ENCODE data around the gene FUZ. TPM values are rescaled to one million over a fixed set of nuclear protein-coding genes. Genes with fewer than 3 reads are reported as not detected.

Gene FUZ
- total RNA-seq, 1 experiment from 2014 or later, result 13.9 TPM

DNA sequence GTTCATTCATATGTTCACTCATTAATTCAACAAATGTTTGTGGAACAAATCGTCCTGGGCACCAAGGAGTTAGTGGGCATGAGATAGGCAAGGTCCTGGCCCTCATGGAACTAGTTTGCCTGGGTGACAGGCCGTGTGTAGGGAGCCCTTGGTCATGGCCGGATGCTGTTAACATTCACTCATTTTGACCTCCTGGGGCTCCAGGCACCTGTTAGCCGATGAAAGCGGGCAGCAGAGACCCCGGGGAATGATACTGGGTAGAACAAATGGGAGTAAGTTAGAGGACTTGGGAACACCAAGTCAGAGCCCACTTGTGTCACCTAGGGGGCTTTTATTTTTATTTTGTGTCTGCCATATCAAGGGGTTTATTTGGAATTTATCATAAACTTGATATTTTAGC is 11.6 kb upstream of the FUZ start:
- in situ Hi-C loops (cut with HindIII; ENCODE audit: low pct_unique_long_range_greater_than_20kb, low sequenced_read_pairs) (no loop called here), intact Hi-C loops (cut with micrococcal nuclease; ENCODE audit: unreplicated experiment) (no loop called here)
- Histone ChIP-seq H3K9me3 (ENCODE audit: control insufficient read depth, insufficient read depth, low read depth, low read length) (no peaks in the 10 kb centered on the region), H3K27ac (ENCODE audit: low read length) (no peak overlapping the region), H3K4me1 (ENCODE audit: control insufficient read depth, insufficient read depth, low read length) (no peaks in the 10 kb centered on the region), H3K27me3 (ENCODE audit: control insufficient read depth, insufficient read depth, low read length) (no peaks in the 10 kb centered on the region), H3K36me3 (ENCODE audit: control insufficient read depth, insufficient read depth, low read length) (no peaks in the 10 kb centered on the region; the same call in 1 of the 2 replicates), H3K4me3 (ENCODE audit: low read depth in 2 of 2, low read length in 2 of 2) (no peak overlapping the region)
- TF ChIP-seq SIN3A (IDR thresholded peaks at IDR 0.05; ENCODE audit: borderline replicate concordance, insufficient read depth, low read depth, low read length), result no peak
- no peak for TF ChIP-seq POLR2AphosphoS5 (IDR thresholded peaks at IDR 0.05; ENCODE audit: low read depth, low read length)
- ATAC-seq, result no peak
- BruUV-seq (replicated peaks), result no TSS peak
- ChIA-PET CTCF (no interaction called here), POLR2A (interaction anchor here (0.7 kb wide), 1 partner anchor 12 kb away, joined by 7 read pairs; the partner anchor contains the start of gene FUZ)
- no peak for DNase-seq (ENCODE audit: low read depth, low spot score)

DNA sequence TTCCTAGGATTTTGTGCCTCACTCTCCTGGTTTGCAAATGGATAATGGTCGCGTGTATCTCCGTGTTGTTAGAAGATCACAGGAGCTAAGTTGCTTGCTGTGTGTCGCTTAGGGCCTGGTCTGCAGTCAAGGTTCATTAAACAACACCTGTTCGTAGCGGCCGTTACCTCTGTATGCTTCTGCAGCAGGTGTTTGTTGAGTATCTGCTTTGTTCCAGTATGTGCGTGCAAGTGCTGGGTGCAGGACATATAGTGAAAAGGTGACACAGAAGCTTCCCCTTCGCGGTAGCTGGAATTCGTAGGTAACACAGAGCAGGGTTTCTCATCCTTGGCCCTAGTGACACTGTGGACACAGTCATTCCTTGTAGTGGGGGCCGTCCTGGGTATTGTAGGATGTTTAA is 10.4 kb upstream of the FUZ start:
- TF ChIP-seq, protein P1, sequence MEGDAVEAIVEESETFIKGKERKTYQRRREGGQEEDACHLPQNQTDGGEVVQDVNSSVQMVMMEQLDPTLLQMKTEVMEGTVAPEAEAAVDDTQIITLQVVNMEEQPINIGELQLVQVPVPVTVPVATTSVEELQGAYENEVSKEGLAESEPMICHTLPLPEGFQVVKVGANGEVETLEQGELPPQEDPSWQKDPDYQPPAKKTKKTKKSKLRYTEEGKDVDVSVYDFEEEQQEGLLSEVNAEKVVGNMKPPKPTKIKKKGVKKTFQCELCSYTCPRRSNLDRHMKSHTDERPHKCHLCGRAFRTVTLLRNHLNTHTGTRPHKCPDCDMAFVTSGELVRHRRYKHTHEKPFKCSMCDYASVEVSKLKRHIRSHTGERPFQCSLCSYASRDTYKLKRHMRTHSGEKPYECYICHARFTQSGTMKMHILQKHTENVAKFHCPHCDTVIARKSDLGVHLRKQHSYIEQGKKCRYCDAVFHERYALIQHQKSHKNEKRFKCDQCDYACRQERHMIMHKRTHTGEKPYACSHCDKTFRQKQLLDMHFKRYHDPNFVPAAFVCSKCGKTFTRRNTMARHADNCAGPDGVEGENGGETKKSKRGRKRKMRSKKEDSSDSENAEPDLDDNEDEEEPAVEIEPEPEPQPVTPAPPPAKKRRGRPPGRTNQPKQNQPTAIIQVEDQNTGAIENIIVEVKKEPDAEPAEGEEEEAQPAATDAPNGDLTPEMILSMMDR (IDR thresholded peaks at IDR 0.05), result no peak
- no peak for TF ChIP-seq POLR2AphosphoS5 (IDR thresholded peaks at IDR 0.05; ENCODE audit: low read depth, low read length)
- TF ChIP-seq TCF7L2 (IDR thresholded peaks at IDR 0.05; ENCODE audit: low read depth, low read length), result no peak
- TF ChIP-seq SIN3A (IDR thresholded peaks at IDR 0.05; ENCODE audit: borderline replicate concordance, insufficient read depth, low read depth, low read length), result no peak
- TF ChIP-seq, protein P2, sequence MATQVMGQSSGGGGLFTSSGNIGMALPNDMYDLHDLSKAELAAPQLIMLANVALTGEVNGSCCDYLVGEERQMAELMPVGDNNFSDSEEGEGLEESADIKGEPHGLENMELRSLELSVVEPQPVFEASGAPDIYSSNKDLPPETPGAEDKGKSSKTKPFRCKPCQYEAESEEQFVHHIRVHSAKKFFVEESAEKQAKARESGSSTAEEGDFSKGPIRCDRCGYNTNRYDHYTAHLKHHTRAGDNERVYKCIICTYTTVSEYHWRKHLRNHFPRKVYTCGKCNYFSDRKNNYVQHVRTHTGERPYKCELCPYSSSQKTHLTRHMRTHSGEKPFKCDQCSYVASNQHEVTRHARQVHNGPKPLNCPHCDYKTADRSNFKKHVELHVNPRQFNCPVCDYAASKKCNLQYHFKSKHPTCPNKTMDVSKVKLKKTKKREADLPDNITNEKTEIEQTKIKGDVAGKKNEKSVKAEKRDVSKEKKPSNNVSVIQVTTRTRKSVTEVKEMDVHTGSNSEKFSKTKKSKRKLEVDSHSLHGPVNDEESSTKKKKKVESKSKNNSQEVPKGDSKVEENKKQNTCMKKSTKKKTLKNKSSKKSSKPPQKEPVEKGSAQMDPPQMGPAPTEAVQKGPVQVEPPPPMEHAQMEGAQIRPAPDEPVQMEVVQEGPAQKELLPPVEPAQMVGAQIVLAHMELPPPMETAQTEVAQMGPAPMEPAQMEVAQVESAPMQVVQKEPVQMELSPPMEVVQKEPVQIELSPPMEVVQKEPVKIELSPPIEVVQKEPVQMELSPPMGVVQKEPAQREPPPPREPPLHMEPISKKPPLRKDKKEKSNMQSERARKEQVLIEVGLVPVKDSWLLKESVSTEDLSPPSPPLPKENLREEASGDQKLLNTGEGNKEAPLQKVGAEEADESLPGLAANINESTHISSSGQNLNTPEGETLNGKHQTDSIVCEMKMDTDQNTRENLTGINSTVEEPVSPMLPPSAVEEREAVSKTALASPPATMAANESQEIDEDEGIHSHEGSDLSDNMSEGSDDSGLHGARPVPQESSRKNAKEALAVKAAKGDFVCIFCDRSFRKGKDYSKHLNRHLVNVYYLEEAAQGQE (IDR thresholded peaks at IDR 0.05; ENCODE audit: insufficient read depth in 1 of 2, low read depth in 2 of 2, low read length in 1 of 2), result no peak
- no peak for ATAC-seq
- Histone ChIP-seq H3K9me3 (ENCODE audit: control insufficient read depth, insufficient read depth, low read depth, low read length) (no peaks in the 10 kb centered on the region), H3K27me3 (ENCODE audit: control insufficient read depth, insufficient read depth, low read length) (no peaks in the 10 kb centered on the region), H3K36me3 (ENCODE audit: control insufficient read depth, insufficient read depth, low read length) (no peaks in the 10 kb centered on the region; the same call in 1 of the 2 replicates), H3K27ac (ENCODE audit: low read length) (no peak overlapping the region), H3K4me1 (ENCODE audit: control insufficient read depth, insufficient read depth, low read length) (peaks cover 3% of the 10 kb centered on the region; the same call in 1 of the 2 replicates), H3K4me3 (ENCODE audit: low read depth in 2 of 2, low read length in 2 of 2) (no peak overlapping the region)
- no peak for DNase-seq (ENCODE audit: low read depth, low spot score)
- no TSS peak for BruUV-seq (replicated peaks)
- intact Hi-C loops (cut with micrococcal nuclease; ENCODE audit: unreplicated experiment), result no loop called here
- in situ Hi-C loops (cut with HindIII; ENCODE audit: low pct_unique_long_range_greater_than_20kb, low sequenced_read_pairs), result no loop called here
- ChIA-PET POLR2A (no interaction called here), CTCF (no interaction called here)

DNA sequence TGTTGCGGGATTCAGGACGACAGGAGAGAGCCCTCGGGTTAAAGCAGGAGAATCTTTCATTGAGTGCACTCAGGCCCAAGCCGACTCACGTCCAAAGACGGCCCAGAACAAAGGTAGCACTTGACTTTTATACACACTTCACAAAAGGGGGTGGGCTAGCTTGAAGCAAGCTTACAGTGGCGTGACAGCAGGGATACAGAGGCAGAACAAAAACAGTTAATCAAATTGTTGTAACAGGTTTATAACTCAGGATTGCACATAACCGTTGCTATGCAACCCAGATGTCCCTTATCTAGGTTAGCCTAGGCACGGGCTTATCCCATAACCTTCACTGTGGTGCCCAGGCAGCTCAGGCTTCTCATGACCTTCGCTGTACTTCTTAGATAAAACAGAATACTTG is 7.0 kb upstream of the FUZ start:
- Histone ChIP-seq H3K27me3 (ENCODE audit: control insufficient read depth, insufficient read depth, low read length) (no peaks in the 10 kb centered on the region), H3K36me3 (ENCODE audit: control insufficient read depth, insufficient read depth, low read length) (no peaks in the 10 kb centered on the region; the same call in 1 of the 2 replicates), H3K4me3 (ENCODE audit: low read depth in 2 of 2, low read length in 2 of 2) (no peak overlapping the region), H3K4me1 (ENCODE audit: control insufficient read depth, insufficient read depth, low read length) (peaks cover 7% of the 10 kb centered on the region; the same call in 1 of the 2 replicates), H3K27ac (ENCODE audit: low read length) (no peak overlapping the region), H3K9me3 (ENCODE audit: control insufficient read depth, insufficient read depth, low read depth, low read length) (no peaks in the 10 kb centered on the region)
- intact Hi-C loops (cut with micrococcal nuclease; ENCODE audit: unreplicated experiment), result no loop called here
- POLR2A ChIA-PET, result no interaction called here
- CTCF ChIA-PET, result no interaction called here
- DNase-seq (ENCODE audit: low read depth, low spot score) (no peak), ATAC-seq (no peak)
- no TSS peak for BruUV-seq (replicated peaks)
- TF ChIP-seq SIN3A (IDR thresholded peaks at IDR 0.05; ENCODE audit: borderline replicate concordance, insufficient read depth, low read depth, low read length), result no peak
- TF ChIP-seq, protein P1 (IDR thresholded peaks at IDR 0.05), result no peak
- TF ChIP-seq POLR2AphosphoS5 (IDR thresholded peaks at IDR 0.05; ENCODE audit: low read depth, low read length), result no peak
- TF ChIP-seq, protein P2 (IDR thresholded peaks at IDR 0.05; ENCODE audit: insufficient read depth in 1 of 2, low read depth in 2 of 2, low read length in 1 of 2), result no peak
- in situ Hi-C loops (cut with HindIII; ENCODE audit: low pct_unique_long_range_greater_than_20kb, low sequenced_read_pairs), result no loop called here
